HG02981 (cell line): ENCODE measurements around the gene PLGRKT.
"Not testable (repeated sequence)": the region's sequence is repeated elsewhere in the genome, so short reads cannot be mapped to it uniquely, and the experiment has no call there.

Experiments used
- ATAC-seq: cut with Tn5 transposase; IDR thresholded peaks from one replicate; pipeline ENCODE4 v1.9.1; 2021; ENCODE audit warnings: mild to moderate bottlenecking, moderate library complexity; ENCODE audit not compliant: unreplicated experiment

PLGRKT gene

DNA sequence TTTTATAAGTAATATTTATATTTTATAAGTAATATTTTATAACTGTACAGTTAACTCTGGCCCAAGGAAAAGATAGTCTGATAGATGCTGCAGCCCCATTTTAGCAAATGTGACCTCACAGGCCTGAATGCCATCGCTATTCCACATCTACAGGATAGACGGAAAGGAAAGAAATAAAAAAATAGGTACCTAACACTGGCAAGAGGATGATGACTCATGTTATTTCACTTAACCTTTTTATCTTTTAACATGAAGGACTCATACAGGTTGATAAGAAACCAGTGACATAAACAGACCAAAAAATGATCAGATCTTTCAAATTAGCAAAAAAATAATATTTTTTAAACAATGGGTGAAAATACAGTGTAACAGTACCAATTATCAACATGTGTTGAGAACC lies 15.3 kb upstream of the PLGRKT start:
- no peak for ATAC-seq

DNA sequence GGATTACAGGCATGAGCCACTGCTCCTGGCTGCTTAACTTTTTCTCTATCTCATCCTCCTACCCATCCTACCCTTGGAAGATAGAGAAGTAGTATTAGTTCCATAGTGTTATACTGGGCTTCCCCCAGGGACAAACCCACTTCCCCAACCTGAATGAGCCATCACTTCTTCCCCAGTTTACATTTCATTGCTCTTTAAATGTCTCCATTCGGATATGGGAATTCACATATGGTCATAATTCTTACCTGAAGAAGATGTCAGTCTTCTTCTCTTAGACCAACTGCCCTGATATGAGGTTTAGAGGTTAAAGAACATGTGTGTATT lies 14.5 kb upstream of the PLGRKT start:
- ATAC-seq, result no peak

DNA sequence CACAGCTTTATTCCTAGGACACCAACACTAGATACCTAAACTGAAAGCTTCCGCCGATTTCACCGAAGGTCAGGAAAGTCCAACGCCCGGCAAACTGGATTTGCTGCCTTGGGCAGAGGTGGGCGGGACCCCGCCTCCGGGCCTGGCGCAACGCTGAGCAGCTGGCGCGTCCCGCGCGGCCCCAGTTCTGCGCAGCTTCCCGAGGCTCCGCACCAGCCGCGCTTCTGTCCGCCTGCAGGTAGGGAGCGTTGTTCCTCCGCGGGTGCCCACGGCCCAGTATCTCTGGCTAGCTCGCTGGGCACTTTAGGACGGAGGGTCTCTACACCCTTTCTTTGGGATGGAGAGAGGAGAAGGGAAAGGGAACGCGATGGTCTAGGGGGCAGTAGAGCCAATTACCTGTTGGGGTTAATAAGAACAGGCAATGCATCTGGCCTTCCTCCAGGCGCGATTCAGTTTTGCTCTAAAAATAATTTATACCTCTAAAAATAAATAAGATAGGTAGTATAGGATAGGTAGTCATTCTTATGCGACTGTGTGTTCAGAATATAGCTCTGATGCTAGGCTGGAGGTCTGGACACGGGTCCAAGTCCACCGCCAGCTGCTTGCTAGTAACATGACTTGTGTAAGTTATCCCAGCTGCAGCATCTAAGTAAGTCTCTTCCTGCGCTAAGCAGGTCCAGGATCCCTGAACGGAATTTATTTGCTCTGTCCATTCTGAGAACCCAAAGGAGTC lies 12.8 kb upstream of the PLGRKT start, which contains the start of gene CD274:
CD274 (plus strand) TSS at position 184 of the 733 bp plus-strand sequence. CDS start 5,572 bp downstream, outside the sequence.
- ATAC-seq, result peak; percentile 61

DNA sequence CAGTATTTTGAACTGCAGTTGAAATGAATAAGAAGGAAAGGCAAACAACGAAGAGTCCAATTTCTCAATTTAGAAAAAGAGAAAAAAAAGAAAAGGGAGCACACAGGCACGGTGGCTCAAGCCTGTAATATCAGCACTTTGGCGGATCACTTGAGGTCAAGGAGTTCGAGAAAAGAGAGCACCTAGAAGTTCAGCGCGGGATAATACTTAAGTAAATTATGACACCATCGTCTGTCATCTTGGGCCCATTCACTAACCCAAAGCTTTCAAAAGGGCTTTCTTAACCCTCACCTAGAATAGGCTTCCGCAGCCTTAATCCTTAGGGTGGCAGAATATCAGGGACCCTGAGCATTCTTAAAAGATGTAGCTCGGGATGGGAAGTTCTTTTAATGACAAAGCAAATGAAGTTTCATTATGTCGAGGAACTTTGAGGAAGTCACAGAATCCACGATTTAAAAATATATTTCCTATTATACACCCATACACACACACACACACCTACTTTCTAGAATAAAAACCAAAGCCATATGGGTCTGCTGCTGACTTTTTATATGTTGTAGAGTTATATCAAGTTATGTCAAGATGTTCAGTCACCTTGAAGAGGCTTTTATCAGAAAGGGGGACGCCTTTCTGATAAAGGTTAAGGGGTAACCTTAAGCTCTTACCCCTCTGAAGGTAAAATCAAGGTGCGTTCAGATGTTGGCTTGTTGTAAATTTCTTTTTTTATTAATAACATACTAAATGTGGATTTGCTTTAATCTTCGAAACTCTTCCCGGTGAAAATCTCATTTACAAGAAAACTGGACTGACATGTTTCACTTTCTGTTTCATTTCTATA lies 12.0 kb upstream of the PLGRKT start:
- no peak for ATAC-seq

DNA sequence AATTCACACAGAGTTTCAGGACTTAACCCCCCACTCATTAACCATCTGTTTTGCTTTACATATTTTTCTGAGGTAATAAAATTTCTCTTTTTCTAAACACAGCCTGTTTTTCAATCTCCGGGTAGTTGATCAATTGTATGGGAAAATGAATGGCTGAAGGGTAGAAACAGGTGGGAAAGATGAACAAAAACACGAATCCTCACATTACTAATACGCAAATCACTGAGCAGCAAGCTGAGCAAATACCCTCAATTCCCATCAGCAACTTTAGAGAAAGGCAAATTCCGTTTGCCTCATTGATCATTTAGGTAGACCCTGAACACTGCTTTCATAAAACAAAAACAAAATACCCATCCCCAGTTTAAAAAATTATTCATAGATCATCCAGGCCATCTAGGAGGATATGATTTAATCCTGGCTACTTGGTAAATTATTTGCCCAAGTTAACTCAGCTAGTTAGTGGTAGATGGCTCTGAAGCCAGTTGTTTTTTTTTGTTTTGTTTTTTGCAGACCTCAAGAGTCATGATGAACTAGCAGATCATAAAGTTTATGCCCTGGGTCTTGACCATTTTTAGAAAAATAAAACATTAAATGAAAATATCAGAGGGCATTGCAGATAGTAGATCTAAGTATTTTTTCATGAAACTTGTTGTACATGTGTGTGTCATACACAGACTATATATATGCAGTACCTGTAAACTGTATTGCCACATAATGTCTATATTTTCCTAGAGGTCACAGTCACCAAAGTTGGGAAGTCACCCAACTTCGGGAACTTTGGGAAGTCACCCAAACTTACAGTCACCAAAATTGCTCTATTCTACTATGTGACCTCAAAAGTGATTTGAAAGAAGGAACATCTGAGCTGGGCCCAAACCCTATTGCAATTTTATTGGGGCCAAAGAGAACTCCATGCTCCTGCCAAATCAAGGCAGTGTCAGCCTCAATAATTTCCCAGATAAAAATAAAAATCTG lies 11.0 kb upstream of the PLGRKT start:
- no peak for ATAC-seq

DNA sequence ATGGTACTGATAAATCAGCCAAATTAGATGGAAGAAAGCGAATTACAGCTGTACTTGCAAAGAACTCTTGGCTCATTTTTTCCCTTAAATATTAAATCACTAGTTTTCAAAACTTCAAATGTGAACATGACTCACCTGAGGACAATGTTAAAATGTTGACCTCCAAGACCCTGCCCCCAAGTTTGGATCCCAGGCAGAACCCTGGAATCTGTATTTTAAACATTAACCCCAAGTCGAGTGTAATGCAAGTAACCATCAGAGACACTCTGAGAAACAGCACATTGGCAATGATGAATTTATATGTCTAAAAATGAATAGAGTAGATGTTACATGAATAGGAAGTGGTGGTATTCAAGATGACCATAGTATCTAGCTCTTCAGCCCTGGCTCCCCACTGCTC lies 10.3 kb upstream of the PLGRKT start:
- no peak for ATAC-seq

DNA sequence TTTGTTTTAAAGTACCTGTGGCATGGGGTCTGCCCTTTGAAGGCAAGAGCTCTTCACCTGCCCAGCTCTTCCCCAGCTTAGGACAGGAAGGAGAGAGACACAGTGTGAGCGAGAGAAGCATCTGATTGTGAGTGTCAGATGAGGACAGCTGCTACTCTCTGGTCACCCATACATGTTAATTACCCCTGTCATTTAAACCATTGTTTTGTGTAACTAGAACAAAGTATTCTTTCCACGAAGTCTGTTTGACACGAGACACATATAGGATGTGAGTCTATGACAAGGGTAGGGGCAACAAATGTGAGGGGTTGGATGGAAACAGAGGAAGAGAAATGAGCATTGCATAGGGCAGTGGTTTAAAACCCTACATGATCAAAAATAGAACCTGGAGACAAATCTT lies 9.6 kb upstream of the PLGRKT start:
- ATAC-seq, result no peak

DNA sequence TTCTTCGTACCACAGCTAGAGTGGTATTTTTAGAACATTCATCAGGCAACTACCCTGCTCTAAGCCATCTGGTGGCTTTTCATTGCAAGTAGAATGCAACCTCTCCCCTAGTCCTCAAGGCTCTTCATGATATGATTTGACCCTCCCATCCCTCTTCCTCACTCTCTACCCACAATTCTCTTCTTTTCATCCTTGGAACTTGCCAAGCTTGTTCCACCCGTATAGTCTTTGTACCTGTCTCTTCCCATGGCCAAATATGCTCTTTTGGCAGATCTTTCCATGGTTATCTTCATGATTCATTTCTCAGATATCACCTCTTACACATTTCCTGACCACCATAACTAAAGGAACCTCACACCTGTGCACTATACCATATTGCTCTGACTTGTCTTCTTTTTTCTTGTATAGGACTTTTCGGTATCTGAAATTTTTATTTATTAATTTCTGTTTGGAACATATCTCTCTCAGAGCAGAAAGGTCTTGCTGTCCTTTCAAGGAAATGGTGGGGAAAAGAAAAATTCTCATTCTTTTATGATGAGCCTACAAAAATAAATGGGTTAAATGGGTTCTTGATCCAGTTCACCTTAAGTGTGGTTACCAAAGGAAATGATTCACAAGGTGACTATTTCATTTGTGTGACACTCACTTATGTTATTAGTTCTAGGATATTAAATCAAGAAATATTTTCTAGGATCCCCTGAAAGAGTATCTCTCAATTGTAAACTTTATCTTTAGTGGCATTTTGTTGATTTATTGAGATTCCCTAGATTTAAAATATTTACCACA lies 8.9 kb upstream of the PLGRKT start:
- no peak for ATAC-seq

DNA sequence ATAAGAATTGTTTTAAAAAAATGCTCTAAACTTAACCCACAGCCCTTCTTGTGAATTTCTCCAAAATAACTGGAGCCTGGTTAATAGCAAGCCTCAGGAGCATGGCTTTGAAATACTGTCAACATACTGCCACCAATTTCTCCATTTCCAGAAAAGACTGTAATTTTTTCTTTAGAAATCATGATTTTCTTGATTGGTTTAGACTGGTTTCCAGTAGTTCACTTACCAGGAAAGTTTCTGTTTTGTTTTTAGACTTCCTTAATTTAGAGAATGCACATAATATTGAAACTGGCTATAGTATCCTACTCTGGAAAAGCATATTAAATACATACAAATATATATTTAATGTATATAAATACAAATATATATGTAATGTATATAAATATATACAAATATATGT lies 8.2 kb upstream of the PLGRKT start:
- no peak for ATAC-seq

DNA sequence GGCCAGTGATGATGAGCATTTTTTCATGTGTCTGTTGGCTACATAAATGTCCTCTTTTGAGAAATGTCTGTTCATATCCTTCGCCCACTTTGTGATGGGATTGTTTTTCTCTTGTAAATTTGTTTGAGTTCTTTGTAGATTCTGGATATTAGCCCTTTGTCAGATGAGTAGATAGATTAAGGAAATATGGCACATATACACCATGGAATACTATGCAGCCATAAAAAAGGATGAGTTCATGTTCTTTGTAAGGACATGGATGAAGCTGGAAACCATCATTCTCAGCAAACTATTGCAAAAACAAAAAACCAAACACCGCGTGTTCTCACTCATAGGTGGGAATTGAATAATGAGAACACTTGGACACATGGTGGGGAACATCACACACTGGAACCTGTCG lies 7.4 kb upstream of the PLGRKT start:
- not testable (repeated sequence) for ATAC-seq

DNA sequence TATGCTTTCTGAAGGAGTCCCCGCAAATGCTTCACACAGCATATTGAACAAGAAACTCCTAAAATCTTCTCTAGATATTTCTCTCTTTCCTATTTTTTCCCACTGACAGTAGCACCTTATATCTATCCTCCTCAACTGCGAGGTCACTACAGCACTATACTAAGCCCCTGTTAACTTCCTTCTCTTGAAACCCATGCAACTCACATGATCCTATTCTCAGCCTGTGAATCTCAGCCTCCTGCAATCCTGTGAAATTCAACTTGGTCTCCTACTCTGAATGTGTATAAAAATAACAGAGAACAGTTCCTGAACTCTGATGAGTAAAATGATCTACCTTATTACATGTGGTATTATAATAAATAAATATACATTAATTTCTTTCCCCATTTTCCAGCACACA lies 6.1 kb upstream of the PLGRKT start:
- no peak for ATAC-seq

DNA sequence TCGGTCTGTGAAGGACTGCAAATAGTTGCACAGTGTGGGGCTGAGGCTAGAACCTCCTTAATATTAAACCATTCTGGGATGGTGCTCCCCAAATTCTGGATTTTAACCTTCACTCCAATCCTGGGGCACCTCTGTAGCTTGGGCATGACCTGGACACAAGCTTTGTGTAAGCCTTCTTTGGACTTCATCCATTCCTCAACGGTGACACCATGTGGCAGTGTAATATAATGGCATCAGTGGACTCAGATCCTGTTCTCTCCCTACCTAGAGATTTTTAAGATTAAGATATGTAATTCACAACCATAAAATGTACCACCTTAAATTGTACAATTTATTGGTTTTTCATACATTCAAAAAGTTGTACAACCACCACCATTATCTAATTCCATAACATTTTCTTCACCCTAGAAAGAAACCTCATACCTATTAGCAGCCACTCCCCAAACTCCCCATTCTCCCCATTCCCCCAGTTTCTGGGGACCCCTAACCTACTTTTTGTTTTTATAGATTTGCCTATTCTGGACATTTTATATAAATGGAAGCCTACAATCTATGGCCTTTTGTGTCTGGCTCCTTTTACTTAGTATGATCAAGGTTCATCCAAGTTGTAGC lies 4.8 kb upstream of the PLGRKT start:
- ATAC-seq, result no peak

DNA sequence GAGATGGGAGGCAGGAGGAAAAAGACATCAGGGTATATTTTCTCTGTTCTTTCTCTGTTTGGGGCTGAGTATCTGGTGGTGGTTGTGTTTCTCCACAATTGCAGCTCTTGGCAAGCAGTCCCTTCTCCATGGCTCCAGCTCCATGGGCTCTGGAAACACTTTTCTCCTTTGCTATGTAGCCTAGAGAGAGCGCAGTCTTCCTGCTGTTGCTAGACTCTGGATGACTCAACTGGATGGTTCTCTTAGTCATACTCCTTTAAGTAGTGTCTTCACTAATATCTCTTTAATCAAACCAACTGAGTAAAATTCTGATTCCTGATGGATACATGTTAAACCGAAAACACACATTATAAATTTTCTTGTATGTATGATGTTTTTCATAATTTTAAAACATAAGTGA lies 3.3 kb upstream of the PLGRKT start:
- no peak for ATAC-seq

DNA sequence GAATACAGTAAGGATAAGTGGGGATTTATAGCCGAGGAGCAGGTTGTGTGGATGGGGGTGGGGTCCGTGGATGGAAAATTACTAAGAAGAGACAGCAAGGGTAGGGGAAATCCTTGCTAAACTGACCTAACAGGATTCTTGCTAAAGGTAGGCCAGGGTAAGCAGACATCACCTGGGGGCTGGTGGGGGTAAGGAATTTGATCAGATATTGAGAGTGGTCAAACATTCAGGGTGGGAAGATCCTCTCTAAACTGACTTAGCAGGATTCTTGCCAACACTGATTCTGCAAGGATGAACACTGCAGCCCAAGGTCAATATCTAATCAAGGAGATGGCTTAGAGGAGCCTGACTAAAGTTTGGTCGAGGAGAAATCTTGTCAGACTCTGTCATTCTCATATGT lies 2.7 kb upstream of the PLGRKT start:
- ATAC-seq, result no peak

DNA sequence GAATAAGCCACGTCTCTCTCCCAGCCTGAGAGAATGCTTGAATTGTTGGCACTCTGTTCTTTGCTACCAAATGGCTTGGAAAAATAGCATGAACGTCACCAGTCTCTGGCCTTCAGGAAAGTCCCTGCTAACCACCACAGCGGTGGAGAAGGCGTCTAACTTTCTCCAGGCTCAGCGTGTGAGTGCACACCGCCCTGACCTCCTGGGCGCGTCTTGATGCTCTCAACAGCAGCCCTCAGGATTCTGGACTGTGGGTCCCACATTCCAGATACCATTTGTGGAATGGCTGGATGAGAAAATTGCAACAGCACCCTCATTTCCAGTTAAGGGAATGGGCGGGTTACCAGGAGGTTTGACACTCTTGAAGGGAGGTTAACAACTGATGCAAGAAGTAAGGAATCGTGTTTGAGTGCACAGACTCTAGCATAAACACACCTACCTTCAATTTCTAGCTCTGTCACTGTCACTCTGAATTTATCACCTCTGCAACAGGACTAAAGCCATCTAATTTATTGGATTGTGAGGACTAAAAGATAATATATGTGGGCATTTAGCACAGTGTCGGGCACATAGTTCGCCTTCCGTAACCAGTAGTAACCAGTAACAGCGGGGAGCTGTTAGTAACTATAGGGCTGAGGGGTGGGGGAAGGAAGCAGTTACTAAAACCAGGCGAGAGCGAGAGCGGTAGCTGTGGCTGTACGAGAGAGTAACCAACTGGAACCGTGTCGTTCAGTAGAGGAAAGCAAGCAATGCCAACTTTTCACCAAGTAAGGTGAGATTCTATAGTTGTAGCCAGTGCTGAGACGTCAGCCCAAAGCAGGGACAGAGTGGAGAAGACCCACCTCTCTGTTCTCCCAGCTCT lies 807 bp upstream of the PLGRKT start:
- peak; percentile 63 for ATAC-seq

DNA sequence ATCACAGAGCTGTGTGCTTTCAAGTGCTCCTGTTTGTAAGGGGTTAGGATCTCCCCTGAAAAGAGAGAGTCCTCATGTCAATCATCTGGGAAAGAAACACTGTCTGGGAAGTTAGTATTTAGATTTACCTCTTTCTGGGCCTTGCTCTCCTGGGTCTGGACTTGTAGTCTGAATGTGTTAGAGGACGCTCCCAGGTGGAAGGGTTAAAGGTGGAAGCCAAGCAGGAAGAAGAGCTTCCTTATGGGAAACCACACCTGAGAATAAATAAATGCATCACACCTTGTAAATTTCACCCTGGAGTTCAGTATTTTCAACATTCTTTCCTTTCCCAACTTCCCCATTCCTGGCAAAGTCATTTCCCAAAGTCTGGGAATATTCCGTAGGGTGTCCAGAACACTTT lies 1.3 kb downstream of the PLGRKT start:
- ATAC-seq, result no peak

DNA sequence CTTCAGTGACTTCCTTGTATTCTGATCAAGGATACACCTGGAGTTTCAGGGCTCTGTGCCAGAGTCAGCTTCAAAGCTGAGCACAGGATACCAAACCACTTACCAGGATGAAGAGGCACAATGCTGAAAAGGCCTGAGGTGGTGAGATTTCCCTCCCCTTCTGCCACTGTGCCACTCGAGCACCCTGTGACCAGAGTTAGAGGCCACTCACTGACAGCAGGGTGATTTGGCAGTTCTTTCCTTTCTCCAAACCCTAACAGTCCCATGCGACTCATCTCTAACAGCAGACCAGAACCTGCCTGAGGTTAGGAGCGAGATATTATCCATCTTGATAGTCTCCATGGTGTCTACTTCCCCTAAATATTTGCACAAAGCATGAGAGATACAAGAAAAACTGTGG lies 1.8 kb downstream of the PLGRKT start:
- no peak for ATAC-seq

DNA sequence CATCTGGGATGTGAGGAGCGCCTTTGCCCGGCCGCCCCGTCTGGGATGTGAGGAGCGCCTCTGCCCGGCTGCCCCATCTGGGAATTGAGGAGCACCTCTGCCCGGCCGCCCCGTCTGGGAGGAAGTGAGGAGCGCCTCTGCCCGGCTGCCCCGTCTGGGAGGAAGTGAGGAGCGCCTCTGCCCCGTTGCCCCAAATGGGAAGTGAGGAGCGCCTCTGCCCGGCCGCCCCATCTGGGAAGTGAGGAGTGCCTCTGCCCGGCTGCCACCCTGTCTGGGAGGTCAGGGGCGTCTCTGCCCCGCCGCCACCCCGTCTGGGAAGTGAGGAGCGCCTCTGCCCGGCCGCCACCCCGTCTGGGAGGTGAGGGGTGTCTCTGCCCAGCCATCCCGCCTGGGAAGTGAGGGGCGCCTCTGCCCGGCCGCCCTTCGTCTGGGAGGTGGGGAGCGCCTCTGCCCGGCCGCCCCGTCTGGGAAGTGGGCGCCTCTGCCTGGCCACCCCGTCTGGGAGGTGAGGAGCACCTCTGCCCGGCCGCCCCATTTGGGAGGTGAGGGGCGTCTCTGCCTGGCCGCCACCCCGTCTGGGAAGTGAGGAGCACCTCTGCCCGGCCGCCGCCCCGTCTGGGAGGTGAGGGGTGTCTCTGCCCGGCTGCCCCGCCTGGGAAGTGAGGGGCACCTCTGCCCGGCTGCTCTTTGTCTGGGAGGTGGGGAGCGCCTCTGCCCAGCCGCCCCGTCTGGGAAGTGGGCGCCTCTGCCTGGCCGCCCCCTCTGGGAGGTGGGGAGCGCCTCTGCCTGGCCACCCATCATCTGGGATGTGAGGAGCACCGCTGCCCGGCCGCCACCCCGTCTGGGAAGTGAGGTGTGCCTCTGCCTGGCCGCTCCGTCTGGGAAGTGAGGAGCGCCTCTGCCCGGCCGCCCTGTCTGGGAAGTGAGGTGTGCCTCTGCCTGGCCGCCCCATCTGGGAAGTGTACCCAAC lies 3.6 kb downstream of the PLGRKT start:
- ATAC-seq, result not testable (repeated sequence)
